Measurements from ENCODE around the gene ELP2.
A peak's percentile ranks its signal among the peaks of the same experiment; 100 is the strongest.

Gene ELP2

GRCh38 chr18:36126668-36127067 is 3.0 kb upstream of the ELP2 start:
- H3K36me3 ChIP-seq, result peaks cover 22 to 39% (median 25%) of the 10 kb centered on the region in 3 donors
- intact Hi-C loops (cut with DNase I; ENCODE audit: low total_unique reads), result loop anchor here (10.0 kb wide), 1 partner anchor 62 kb away; the partner anchor contains the start of gene RPRD1A
- TF ChIP-seq CTCF (IDR thresholded peaks at IDR 0.05), result no peak
- no peaks in the 10 kb centered on the region for H3K9me3 ChIP-seq
- no peak overlapping the region for H3K4me3 ChIP-seq
- DNase-seq, result no peak
- H3K4me1 ChIP-seq, result peaks cover 0 to 20% (median 17%) of the 10 kb centered on the region in 4 donors
- H3K27ac ChIP-seq, result no peak overlapping the region
- no peaks in the 10 kb centered on the region for H3K27me3 ChIP-seq

GRCh38 chr18:36127836-36128529 is 1.7 kb upstream of the ELP2 start:
- DNase-seq, result no peak
- no peaks in the 10 kb centered on the region for H3K27me3 ChIP-seq
- H3K4me1 ChIP-seq, result peaks cover 0 to 32% (median 27%) of the 10 kb centered on the region in 4 donors
- peaks cover 9 to 28% (median 16%) of the 10 kb centered on the region in 3 donors for H3K36me3 ChIP-seq
- peak overlapping the region; percentile 73 to 81 for H3K4me3 ChIP-seq
- H3K27ac ChIP-seq, result peak overlapping the region; percentile 96 to 99
- TF ChIP-seq CTCF (IDR thresholded peaks at IDR 0.05), result no peak
- intact Hi-C loops (cut with DNase I; ENCODE audit: low total_unique reads), result loop anchor here (10.0 kb wide), 1 partner anchor 63 kb away; the partner anchor contains the start of gene RPRD1A
- H3K9me3 ChIP-seq, result no peaks in the 10 kb centered on the region

GRCh38 chr18:36128530-36128870 is 1.2 kb upstream of the ELP2 start:
- Histone ChIP-seq H3K36me3 (peaks cover 8 to 23% (median 11%) of the 10 kb centered on the region in 3 donors), H3K27ac (peak overlapping the region; percentile 96 to 99), H3K9me3 (no peaks in the 10 kb centered on the region), H3K4me1 (peaks cover 0 to 34% (median 28%) of the 10 kb centered on the region in 4 donors), H3K27me3 (no peaks in the 10 kb centered on the region), H3K4me3 (peak overlapping the region; percentile 73 to 81)
- intact Hi-C loops (cut with DNase I; ENCODE audit: low total_unique reads), result loop anchor here (10.0 kb wide), 1 partner anchor 64 kb away; the partner anchor contains the start of gene RPRD1A
- no peak for TF ChIP-seq CTCF (IDR thresholded peaks at IDR 0.05)
- DNase-seq, result peak in 1 of 2 donors; percentile 28

GRCh38 chr18:36128907-36129299 is 796 bp upstream of the ELP2 start:
- peak overlapping the region; percentile 73 to 81 for H3K4me3 ChIP-seq
- H3K27ac ChIP-seq, result peak overlapping the region; percentile 96 to 99
- TF ChIP-seq CTCF (IDR thresholded peaks at IDR 0.05), result no peak
- intact Hi-C loops (cut with DNase I; ENCODE audit: low total_unique reads), result loop anchor here (10.0 kb wide), 1 partner anchor 64 kb away; the partner anchor contains the start of gene RPRD1A
- H3K27me3 ChIP-seq, result no peaks in the 10 kb centered on the region
- H3K4me1 ChIP-seq, result peaks cover 0 to 34% (median 28%) of the 10 kb centered on the region in 4 donors
- peaks cover 5 to 19% (median 9%) of the 10 kb centered on the region in 3 donors for H3K36me3 ChIP-seq
- no peaks in the 10 kb centered on the region for H3K9me3 ChIP-seq
- DNase-seq, result no peak

GRCh38 chr18:36130039-36130831 is 536 bp downstream of the ELP2 start:
- H3K4me3 ChIP-seq, result peak overlapping the region; percentile 73 to 81
- TF ChIP-seq CTCF (IDR thresholded peaks at IDR 0.05), result no peak
- intact Hi-C loops (cut with DNase I; ENCODE audit: low total_unique reads), result no loop called here
- H3K4me1 ChIP-seq, result peaks cover 0 to 34% (median 28%) of the 10 kb centered on the region in 4 donors
- DNase-seq, result no peak
- no peaks in the 10 kb centered on the region for H3K9me3 ChIP-seq
- peak overlapping the region; percentile 96 to 99 for H3K27ac ChIP-seq
- no peaks in the 10 kb centered on the region for H3K27me3 ChIP-seq
- H3K36me3 ChIP-seq, result peaks cover 0 to 6% (median 0%) of the 10 kb centered on the region in 3 donors
